Gastrocnemius medialis (tissue), 4 donors: ENCODE measurements around the gene PEDS1.

Source experiments
- POLR2A ChIP-seq, 2 donors: fragments of 450-650 bp; IDR thresholded peaks; one replicate each; pipeline ENCODE4 v1.6.1; 2017; ENCODE audit warnings: antibody characterized with exemption in 2 of 2, mild to moderate bottlenecking in 2 of 2, moderate library complexity in 2 of 2
- TF ChIP-seq, protein P1 (sequence below), 5 experiments: fragments of 450-650 bp in 3 of 5; fragments of 200-600 bp in 2 of 5; sonication (generic) in 2 of 5; IDR thresholded peaks in 4 of 5; conservative IDR thresholded peaks in 1 of 5; 1 replicate in 4 of 5; 2 replicates in 1 of 5; pipeline ENCODE4 v1.5.1; 2016 to 2019; ENCODE audit warnings: antibody characterized with exemption in 5 of 5, mild to moderate bottlenecking in 3 of 5, moderate library complexity in 3 of 5

DNA sequence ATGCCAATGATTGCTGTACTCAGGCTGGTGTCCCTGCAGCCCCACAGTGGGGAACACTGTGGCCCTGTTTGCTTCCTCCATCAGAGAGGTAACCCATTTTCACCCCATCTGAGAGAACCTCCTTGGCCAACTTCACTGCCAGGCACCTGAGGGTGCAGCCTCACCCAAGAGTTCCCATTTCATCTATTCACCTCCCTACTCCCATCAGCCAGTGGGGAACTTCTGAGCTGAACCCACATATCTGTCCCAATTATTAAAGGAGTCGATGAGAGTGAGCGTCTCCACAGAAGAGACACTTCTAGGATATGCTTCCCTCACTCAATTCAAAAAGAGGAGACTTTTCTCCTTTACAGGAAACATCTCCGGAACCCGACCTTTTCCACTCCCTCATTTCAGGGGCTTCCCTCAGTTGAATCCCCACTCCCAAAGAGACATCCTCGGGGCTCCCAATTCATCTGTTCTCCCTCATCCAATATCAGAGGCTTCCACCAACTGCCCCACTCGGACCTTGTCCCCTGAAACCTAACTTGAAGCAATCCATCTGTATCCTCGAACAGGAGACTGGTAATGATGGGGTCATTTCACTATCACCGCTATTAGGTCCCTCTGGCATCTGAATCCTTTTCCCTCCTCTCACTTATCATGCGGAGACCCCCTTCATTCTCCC is 41.6 kb downstream of the PEDS1 start:
- TF ChIP-seq, protein P1, sequence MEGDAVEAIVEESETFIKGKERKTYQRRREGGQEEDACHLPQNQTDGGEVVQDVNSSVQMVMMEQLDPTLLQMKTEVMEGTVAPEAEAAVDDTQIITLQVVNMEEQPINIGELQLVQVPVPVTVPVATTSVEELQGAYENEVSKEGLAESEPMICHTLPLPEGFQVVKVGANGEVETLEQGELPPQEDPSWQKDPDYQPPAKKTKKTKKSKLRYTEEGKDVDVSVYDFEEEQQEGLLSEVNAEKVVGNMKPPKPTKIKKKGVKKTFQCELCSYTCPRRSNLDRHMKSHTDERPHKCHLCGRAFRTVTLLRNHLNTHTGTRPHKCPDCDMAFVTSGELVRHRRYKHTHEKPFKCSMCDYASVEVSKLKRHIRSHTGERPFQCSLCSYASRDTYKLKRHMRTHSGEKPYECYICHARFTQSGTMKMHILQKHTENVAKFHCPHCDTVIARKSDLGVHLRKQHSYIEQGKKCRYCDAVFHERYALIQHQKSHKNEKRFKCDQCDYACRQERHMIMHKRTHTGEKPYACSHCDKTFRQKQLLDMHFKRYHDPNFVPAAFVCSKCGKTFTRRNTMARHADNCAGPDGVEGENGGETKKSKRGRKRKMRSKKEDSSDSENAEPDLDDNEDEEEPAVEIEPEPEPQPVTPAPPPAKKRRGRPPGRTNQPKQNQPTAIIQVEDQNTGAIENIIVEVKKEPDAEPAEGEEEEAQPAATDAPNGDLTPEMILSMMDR (IDR thresholded peaks at IDR 0.05 in 4 of 5, conservative IDR thresholded peaks at IDR 0.05 in 1 of 5) = no peak
- no peak for TF ChIP-seq POLR2A (IDR thresholded peaks at IDR 0.05)
